Measurements from ENCODE around the gene SCARB1.
A peak's percentile ranks its signal among the peaks of the same experiment; 100 is the strongest.

The SCARB1 gene

DNA sequence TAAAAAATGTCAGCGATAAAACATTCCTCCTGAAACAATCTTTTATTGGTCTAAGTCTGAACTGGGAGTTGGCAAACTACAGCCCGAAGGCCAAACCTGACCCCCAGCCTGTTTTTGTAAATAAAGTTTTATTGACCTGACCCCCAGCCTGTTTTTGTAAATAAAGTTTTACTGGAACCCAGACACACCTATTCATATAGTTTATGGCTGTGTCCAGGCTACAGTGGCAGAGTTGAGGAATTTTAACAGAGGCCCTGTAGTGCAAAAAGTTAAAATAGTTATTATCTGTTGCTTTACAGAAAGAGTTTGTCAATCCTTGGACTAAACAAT is 12.1 kb upstream of the SCARB1 start:
- Histone ChIP-seq H4K12ac (ENCODE audit: low read depth, low read length) (no peak overlapping the region), H4K8ac (ENCODE audit: low read depth, low read length) (no peak overlapping the region), H3K4me3 (ENCODE audit: low read depth, low read length) (no peak overlapping the region), H3K4me1 (ENCODE audit: control insufficient read depth in 1 of 2, insufficient read depth in 2 of 2, low read length in 2 of 2) (no peaks in the 10 kb centered on the region), H3K79me2 (ENCODE audit: control insufficient read depth, insufficient read depth, low read length, poor library complexity) (no peaks in the 10 kb centered on the region), H3K4me2 (ENCODE audit: low read length) (no peak overlapping the region), H3K4ac (ENCODE audit: low read depth, low read length) (no peak overlapping the region), H2BK12ac (ENCODE audit: low read length) (no peak overlapping the region), H3K79me1 (ENCODE audit: low read length) (no peaks in the 10 kb centered on the region), H3K14ac (ENCODE audit: low read length) (no peak overlapping the region), H3K36me3 (ENCODE audit: control insufficient read depth in 1 of 2, insufficient read depth in 2 of 2, low read length in 2 of 2) (no peaks in the 10 kb centered on the region), H3K18ac (ENCODE audit: low read length) (no peak overlapping the region), H2AFZ (ENCODE audit: insufficient read depth, low read length, poor library complexity) (no peak overlapping the region), H3K27me3 (ENCODE audit: insufficient read depth, low read length) (no peaks in the 10 kb centered on the region), H2BK120ac (ENCODE audit: insufficient read depth, low read length, poor library complexity) (no peak overlapping the region), H4K91ac (ENCODE audit: low read depth, low read length) (peak overlapping the region; percentile 15), H3K27ac (ENCODE audit: low read depth, low read length) (no peak overlapping the region), H2AK5ac (ENCODE audit: low read length) (no peak overlapping the region), H3K9me3 (ENCODE audit: insufficient read depth, low read depth, low read length) (no peaks in the 10 kb centered on the region), H3K23ac (ENCODE audit: low read length) (no peak overlapping the region), H3K9ac (ENCODE audit: low read length) (no peak overlapping the region), H2BK5ac (ENCODE audit: low read depth, low read length, poor library complexity) (no peak overlapping the region)
- no peak for DNase-seq
- WGBS (ENCODE audit: extremely low coverage, insufficient coverage, insufficient read length): no CpG with 5 or more reads among the region's 2 CpGs

DNA sequence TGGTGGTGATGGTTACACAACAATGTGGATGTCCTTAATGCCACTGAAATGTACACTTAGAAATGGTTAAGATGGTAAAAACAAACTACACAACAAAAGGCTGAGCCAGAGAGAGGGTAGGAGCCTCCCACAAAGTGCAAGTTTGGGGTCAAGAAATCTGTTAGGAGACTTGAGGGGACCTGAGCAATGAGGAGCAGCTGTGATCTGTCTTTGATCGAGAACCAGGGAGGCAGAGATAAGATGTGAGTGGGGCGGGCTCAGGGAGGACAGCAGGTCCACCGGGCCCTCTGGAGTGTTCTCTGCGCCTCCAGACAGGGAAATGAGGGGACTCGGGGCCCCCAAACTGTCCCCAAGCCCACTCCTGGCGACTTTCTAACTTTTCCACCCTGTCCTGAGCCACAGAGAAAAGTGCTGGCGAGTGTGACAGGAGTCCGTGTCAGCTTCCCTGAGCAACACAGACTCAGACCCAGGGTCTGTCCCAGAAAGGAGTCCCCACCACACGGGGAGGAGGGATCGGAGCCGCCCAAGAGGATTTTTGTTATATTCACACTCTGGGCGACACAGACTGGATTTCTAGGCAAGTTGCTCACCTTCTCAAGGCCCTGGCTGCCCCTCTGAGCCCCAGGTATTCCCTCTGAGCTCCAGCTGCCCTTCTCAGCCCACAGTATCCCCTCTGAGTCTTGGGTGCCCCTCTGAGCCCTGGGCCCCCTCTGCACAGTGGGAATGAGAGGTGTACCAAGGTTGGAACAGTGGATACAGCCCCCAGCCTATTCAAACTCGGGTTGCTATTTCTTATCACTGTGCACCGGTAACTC is 11.5 kb upstream of the SCARB1 start:
- Histone ChIP-seq H3K4ac (ENCODE audit: low read depth, low read length) (no peak overlapping the region), H3K4me2 (ENCODE audit: low read length) (no peak overlapping the region), H4K8ac (ENCODE audit: low read depth, low read length) (no peak overlapping the region), H3K27me3 (ENCODE audit: insufficient read depth, low read length) (no peaks in the 10 kb centered on the region), H3K4me3 (ENCODE audit: low read depth, low read length) (no peak overlapping the region), H3K27ac (ENCODE audit: low read depth, low read length) (no peak overlapping the region), H3K9me3 (ENCODE audit: insufficient read depth, low read depth, low read length) (no peaks in the 10 kb centered on the region), H3K79me1 (ENCODE audit: low read length) (no peaks in the 10 kb centered on the region), H3K18ac (ENCODE audit: low read length) (no peak overlapping the region), H3K36me3 (ENCODE audit: control insufficient read depth in 1 of 2, insufficient read depth in 2 of 2, low read length in 2 of 2) (no peaks in the 10 kb centered on the region), H3K9ac (ENCODE audit: low read length) (no peak overlapping the region), H2BK12ac (ENCODE audit: low read length) (no peak overlapping the region), H4K12ac (ENCODE audit: low read depth, low read length) (no peak overlapping the region), H3K79me2 (ENCODE audit: control insufficient read depth, insufficient read depth, low read length, poor library complexity) (no peaks in the 10 kb centered on the region), H3K4me1 (ENCODE audit: control insufficient read depth in 1 of 2, insufficient read depth in 2 of 2, low read length in 2 of 2) (no peaks in the 10 kb centered on the region), H2AFZ (ENCODE audit: insufficient read depth, low read length, poor library complexity) (no peak overlapping the region), H4K91ac (ENCODE audit: low read depth, low read length) (peak overlapping the region; percentile 15), H2BK5ac (ENCODE audit: low read depth, low read length, poor library complexity) (no peak overlapping the region), H2AK5ac (ENCODE audit: low read length) (no peak overlapping the region), H2BK120ac (ENCODE audit: insufficient read depth, low read length, poor library complexity) (no peak overlapping the region), H3K23ac (ENCODE audit: low read length) (no peak overlapping the region), H3K14ac (ENCODE audit: low read length) (no peak overlapping the region)
- no peak for DNase-seq
- WGBS (ENCODE audit: extremely low coverage, insufficient coverage, insufficient read length): no CpG with 5 or more reads among the region's 14 CpGs

DNA sequence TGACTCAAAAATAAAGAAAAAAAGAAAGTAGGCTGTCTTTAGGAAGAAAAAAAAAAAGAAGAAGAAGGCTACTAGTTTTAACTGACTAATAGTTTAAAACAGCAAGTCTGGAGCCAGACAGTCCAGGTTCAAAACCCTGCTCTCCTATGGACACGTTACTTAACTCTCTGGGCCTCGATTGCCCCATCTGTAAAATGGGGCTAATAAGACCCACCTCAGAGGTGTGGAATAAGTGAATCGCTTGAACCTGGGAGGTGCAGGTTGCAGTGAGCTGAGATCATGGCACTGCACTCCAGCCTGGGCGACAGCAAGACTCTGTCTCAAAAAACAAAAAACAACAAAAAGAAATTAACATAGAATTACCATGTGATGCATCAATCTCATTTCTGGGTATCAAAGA is 10.5 kb upstream of the SCARB1 start:
- H2BK5ac ChIP-seq (ENCODE audit: low read depth, low read length, poor library complexity): no peak overlapping the region

DNA sequence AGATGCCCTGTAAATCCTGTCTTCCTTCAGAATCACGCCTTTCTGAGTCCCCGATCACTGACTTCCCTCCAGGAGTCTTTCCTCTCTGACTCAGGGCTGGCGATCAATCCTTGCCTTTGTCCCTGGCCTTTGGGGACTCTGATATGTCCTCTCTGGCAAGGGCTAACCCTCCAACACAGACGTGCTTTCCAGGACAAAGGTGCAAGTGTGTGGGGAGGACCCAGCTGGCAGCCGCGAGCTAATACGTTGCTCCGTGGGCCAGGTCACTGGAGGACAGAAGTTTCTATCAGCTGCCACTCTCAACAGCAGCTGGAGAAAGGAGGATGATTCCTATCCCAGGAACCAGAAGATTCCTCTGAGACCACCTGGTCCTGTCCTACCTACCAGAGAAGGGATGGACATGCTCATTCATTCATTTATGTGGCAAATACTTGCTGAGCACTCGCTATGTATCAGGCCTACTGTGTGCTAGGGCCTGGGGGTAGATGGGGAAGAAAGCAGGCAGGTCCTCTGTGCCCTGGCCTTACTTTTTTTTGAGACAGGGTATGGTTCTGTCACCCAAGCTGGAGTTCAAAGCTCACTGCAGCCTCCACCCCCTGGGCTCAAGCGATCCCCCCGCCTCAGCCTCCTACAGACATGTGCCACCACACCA is 8.5 kb upstream of the SCARB1 start:
- H3K23ac ChIP-seq (ENCODE audit: low read length): no peak overlapping the region
- H3K4me2 ChIP-seq (ENCODE audit: low read length): no peak overlapping the region
- H3K27me3 ChIP-seq (ENCODE audit: insufficient read depth, low read length): no peaks in the 10 kb centered on the region
- no peak overlapping the region for H3K9ac ChIP-seq (ENCODE audit: low read length)
- no peaks in the 10 kb centered on the region for H3K4me1 ChIP-seq (ENCODE audit: control insufficient read depth in 1 of 2, insufficient read depth in 2 of 2, low read length in 2 of 2)
- H3K27ac ChIP-seq (ENCODE audit: low read depth, low read length): no peak overlapping the region
- no peak overlapping the region for H4K12ac ChIP-seq (ENCODE audit: low read depth, low read length)
- H4K8ac ChIP-seq (ENCODE audit: low read depth, low read length): no peak overlapping the region
- H3K18ac ChIP-seq (ENCODE audit: low read length): no peak overlapping the region
- H2AK5ac ChIP-seq (ENCODE audit: low read length): no peak overlapping the region
- no peak overlapping the region for H3K4me3 ChIP-seq (ENCODE audit: low read depth, low read length)
- no peaks in the 10 kb centered on the region for H3K9me3 ChIP-seq (ENCODE audit: insufficient read depth, low read depth, low read length)
- no CpG with 5 or more reads among the region's 11 CpGs for WGBS (ENCODE audit: extremely low coverage, insufficient coverage, insufficient read length)
- H3K36me3 ChIP-seq (ENCODE audit: control insufficient read depth in 1 of 2, insufficient read depth in 2 of 2, low read length in 2 of 2): no peaks in the 10 kb centered on the region
- DNase-seq: no peak
- H3K14ac ChIP-seq (ENCODE audit: low read length): no peak overlapping the region
- peak overlapping the region; percentile 30 for H4K91ac ChIP-seq (ENCODE audit: low read depth, low read length)
- no peak overlapping the region for H2AFZ ChIP-seq (ENCODE audit: insufficient read depth, low read length, poor library complexity)
- no peak overlapping the region for H3K4ac ChIP-seq (ENCODE audit: low read depth, low read length)
- H3K79me2 ChIP-seq (ENCODE audit: control insufficient read depth, insufficient read depth, low read length, poor library complexity): no peaks in the 10 kb centered on the region
- no peak overlapping the region for H2BK5ac ChIP-seq (ENCODE audit: low read depth, low read length, poor library complexity)
- no peak overlapping the region for H2BK120ac ChIP-seq (ENCODE audit: insufficient read depth, low read length, poor library complexity)
- H2BK12ac ChIP-seq (ENCODE audit: low read length): no peak overlapping the region
- no peaks in the 10 kb centered on the region for H3K79me1 ChIP-seq (ENCODE audit: low read length)

More for the DNA sequence above, 10.5 kb upstream of the SCARB1 start:
- Histone ChIP-seq H3K4me2 (ENCODE audit: low read length) (no peak overlapping the region), H3K79me2 (ENCODE audit: control insufficient read depth, insufficient read depth, low read length, poor library complexity) (no peaks in the 10 kb centered on the region), H3K9ac (ENCODE audit: low read length) (no peak overlapping the region), H3K27ac (ENCODE audit: low read depth, low read length) (no peak overlapping the region), H3K23ac (ENCODE audit: low read length) (no peak overlapping the region), H3K4ac (ENCODE audit: low read depth, low read length) (no peak overlapping the region), H2BK120ac (ENCODE audit: insufficient read depth, low read length, poor library complexity) (no peak overlapping the region), H3K79me1 (ENCODE audit: low read length) (no peaks in the 10 kb centered on the region), H3K18ac (ENCODE audit: low read length) (no peak overlapping the region), H3K36me3 (ENCODE audit: control insufficient read depth in 1 of 2, insufficient read depth in 2 of 2, low read length in 2 of 2) (no peaks in the 10 kb centered on the region), H3K4me1 (ENCODE audit: control insufficient read depth in 1 of 2, insufficient read depth in 2 of 2, low read length in 2 of 2) (no peaks in the 10 kb centered on the region), H4K12ac (ENCODE audit: low read depth, low read length) (no peak overlapping the region), H4K91ac (ENCODE audit: low read depth, low read length) (no peak overlapping the region), H3K27me3 (ENCODE audit: insufficient read depth, low read length) (no peaks in the 10 kb centered on the region), H4K8ac (ENCODE audit: low read depth, low read length) (no peak overlapping the region), H3K4me3 (ENCODE audit: low read depth, low read length) (no peak overlapping the region), H2AFZ (ENCODE audit: insufficient read depth, low read length, poor library complexity) (no peak overlapping the region), H2BK12ac (ENCODE audit: low read length) (no peak overlapping the region), H3K9me3 (ENCODE audit: insufficient read depth, low read depth, low read length) (no peaks in the 10 kb centered on the region), H3K14ac (ENCODE audit: low read length) (no peak overlapping the region), H2AK5ac (ENCODE audit: low read length) (no peak overlapping the region)
- WGBS (ENCODE audit: extremely low coverage, insufficient coverage, insufficient read length): no CpG with 5 or more reads among the region's 4 CpGs
- DNase-seq: no peak
